ENCODE measurements around the gene SCN2B.

DNA sequence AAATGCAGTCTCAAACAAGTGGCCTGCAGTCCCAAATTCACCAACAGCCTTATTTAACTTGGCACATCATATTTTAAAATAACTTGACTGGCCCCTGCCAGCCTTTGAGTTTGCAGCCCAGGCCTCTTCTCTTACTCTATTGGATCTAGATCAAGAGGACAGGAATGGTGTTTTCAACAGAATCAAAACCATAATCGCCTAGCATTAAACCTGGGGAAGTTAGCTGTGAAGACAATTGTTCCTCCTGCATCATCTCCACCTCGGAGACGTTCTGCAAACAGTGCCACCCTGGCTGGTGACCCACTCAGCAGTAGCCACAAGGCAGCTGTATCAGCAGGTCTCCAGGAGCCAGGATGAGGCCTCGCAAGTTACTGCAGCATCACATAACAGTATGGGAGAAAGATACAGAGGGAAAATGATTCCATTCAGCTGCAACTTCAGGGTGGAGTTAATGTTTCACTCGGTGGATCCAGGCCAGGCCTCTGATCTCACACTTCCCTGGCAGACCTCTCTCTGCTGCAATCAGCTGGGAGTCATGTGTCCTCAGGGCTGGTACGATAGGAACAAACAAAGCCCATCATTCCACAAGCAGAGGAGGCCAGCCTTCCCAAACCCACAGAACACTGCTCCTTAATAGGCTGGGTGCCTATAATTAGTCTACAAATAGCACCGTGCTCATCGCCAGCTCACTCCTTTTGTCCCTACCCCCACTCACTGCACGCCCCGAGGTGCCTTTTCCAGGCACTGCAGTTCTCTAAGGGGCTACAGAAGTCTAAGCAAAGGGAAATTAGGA lies 18.6 kb upstream of the SCN2B start:
- TF ChIP-seq, protein P1, sequence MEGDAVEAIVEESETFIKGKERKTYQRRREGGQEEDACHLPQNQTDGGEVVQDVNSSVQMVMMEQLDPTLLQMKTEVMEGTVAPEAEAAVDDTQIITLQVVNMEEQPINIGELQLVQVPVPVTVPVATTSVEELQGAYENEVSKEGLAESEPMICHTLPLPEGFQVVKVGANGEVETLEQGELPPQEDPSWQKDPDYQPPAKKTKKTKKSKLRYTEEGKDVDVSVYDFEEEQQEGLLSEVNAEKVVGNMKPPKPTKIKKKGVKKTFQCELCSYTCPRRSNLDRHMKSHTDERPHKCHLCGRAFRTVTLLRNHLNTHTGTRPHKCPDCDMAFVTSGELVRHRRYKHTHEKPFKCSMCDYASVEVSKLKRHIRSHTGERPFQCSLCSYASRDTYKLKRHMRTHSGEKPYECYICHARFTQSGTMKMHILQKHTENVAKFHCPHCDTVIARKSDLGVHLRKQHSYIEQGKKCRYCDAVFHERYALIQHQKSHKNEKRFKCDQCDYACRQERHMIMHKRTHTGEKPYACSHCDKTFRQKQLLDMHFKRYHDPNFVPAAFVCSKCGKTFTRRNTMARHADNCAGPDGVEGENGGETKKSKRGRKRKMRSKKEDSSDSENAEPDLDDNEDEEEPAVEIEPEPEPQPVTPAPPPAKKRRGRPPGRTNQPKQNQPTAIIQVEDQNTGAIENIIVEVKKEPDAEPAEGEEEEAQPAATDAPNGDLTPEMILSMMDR (IDR thresholded peaks at IDR 0.05) = no peak
- TF ChIP-seq POLR2A (IDR thresholded peaks at IDR 0.05) = no peak

Measured in testis (tissue), 2 donors.